HG02938 (cell line): ENCODE measurements around the gene LMAN2.
"Not testable (repeated sequence)": the region's sequence is repeated elsewhere in the genome, so short reads cannot be mapped to it uniquely, and the experiment has no call there.

Source experiments
- ATAC-seq: cut with Tn5 transposase; IDR thresholded peaks from one replicate; pipeline ENCODE4 v1.9.1; 2021; ENCODE audit warnings: mild to moderate bottlenecking, moderate library complexity; ENCODE audit not compliant: unreplicated experiment

LMAN2 gene

DNA sequence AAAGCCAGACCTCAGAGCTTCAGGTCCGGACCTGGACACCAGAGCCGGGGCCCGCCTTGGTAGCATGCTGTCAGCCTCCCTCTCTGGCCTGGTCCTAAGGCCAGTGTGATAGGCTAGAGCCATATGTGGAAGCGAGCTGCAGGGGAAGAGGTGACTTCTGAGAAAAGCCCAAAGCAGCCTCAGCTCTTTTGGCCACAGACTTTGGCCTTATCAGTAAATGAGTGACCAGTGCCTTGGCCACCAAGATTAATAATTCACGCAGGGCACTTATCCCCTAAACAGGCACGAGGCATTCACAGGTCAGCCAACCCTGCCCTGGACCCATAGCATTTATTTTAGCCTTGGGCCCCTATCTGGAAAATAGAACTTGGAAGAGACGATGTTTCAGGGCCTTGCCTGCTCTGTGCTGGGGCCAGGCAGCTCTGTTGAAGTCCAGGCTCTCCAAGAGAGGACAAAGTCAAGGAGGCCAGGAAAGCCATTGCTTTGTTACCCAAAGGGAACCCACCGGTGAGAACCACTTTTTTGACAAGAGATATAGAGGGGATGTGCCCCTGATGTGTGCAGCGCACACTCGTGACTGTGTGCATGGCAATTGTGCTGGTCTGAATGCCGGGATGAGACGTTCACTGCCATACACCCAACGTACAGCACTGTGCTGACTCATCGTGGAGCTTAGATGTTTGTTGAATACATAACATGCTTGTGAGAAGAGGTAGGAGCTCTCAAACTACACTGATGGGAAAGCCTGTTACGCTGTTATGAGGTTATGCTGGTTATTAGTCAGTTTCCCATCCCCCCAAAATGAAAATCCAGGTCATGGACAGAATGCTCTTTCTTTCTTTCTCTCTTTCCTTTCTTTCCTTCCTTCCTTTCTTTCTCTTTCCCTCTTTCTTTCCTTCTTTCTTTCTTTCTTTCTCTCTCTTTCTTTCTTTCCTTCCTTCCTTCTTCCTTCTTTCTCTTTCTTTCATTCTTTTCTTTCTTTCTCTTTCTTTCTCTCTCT lies 27.7 kb upstream of the LMAN2 start:
- peak; percentile 48 for ATAC-seq

GRCh38 chr5:177377851-177378776 lies 26.6 kb upstream of the LMAN2 start:
- no peak for ATAC-seq

GRCh38 chr5:177376107-177376506 lies 24.6 kb upstream of the LMAN2 start:
- no peak for ATAC-seq

GRCh38 chr5:177375516-177375915 lies 24.0 kb upstream of the LMAN2 start:
- not testable (repeated sequence) for ATAC-seq

- ATAC-seq, result no peak
Measured at GRCh38 chr5:177374211-177374610, 22.7 kb upstream of the LMAN2 start.

DNA sequence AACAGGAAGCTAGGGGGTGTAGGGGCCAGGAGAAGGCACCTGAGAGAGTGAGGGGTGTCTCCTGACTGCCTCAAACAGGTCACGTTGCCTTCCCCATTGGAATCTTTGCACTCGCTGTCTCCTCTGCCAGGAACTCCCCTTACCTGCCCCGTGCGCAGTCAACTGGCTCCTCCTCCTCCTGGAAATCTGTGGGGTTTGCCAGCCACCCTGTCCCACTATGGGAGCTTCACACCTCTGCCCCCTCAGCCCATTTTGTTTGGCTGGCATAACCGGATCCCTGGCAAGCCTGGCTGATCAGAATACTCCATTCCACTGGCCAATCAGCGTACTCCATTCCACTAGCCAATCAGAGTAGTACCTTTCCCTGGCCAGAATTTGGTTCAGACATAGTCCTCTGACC lies 22.3 kb upstream of the LMAN2 start:
- no peak for ATAC-seq

DNA sequence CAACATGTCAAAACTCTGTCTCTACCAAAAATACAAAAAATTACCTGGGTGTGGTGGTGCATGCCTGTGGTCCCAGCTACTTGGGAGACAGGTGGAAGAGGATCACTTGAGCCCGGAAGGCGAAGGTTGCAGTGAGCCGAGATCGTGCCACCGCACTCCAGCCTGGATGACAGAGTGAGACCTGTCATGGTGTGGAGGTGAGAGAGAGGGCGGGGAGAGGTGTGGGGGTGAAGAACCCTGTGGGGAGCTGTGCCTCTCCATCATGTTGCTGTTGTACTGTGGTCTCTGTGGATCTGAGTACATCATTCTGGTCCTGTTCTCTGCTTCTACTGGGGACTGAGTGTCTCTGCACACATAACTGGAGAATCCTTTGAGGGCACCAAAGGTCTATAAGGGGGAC lies 21.4 kb upstream of the LMAN2 start:
- no peak for ATAC-seq

DNA sequence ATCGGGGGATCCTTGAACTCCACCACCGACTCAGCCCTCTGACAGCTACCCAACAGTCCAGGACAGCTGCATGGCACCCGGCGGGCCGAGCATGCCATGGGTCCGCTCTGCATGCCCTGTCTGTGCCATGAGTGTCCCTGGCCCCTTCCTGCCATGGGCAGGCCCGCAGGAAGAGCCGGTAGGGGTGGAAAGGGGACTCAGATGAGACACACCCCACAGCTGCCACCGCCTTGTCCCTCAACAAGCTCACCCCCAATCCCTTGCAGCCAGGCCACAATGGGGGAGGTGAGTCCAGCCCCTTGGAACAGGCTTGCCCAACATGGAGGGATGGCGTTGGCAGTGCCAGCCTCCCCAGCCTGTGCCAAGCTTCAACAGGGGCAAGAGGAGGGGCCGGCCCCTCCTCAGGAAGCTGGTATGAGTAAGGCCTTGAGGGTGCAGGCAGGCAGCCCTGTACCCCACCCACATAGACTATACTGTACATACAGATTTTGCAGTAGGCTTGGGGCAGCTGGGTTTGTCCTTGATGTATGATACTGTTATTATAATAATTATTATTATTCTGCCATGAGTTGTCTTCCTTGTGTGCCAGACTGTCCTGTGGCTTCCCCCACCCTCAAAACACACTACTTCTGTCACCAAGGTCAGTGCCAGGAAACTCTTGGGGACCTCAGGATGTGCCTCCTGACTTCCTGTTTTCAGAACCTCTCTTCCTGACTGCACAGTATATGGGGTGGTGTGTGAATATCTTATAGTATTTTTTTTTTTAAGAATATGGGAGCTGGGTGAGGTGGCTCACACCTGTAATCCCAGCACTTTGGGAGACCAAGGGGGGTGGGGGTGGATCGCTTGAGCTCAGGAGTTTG lies 20.8 kb upstream of the LMAN2 start:
- no peak for ATAC-seq

DNA sequence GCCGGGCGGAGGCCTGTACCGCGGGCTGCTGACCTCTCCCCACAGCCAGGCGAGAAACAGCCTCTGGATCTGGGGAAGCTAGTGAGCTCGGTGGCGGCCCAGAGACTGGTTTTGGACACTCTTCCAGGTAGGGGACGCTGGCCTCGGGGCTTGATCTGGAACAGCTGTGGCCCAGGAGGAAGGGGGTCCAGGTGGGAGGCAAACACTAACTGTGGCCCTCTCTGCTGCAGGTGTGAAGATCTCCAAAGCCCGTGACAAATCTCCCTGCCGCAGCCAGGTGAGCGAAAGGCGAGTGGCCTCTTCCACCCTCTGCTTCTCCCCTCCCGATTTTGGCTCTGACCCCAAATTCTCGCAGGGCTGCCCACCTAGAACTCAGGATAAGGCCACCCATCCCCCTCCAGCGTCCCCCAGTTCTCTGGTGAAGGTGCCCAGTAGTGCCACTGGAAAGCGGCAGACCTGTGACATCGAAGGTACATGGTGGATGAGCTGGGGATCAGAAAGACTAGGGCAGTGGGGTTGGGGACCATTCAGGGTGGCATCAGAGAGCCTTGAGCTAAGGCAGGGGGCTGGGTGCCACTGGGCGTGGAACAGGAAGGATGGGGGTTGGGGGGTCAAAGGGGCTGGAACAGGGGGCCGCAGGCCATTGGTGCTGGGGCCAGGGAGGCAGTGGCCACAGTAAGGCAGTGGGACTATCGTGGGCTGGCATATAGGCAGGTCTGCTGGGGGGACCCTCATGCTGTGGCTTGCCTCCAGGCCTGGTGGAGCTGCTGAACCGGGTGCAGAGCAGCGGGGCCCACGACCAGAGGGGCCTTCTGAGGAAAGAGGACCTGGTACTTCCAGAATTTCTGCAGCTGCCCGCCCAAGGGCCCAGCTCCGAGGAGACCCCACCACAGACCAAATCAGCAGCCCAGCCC lies 19.9 kb upstream of the LMAN2 start:
- ATAC-seq, result no peak

- no peak for ATAC-seq
Measured at GRCh38 chr5:177370488-177371119, 19.1 kb upstream of the LMAN2 start.

GRCh38 chr5:177369645-177370440 lies 18.4 kb upstream of the LMAN2 start:
- ATAC-seq, result no peak

DNA sequence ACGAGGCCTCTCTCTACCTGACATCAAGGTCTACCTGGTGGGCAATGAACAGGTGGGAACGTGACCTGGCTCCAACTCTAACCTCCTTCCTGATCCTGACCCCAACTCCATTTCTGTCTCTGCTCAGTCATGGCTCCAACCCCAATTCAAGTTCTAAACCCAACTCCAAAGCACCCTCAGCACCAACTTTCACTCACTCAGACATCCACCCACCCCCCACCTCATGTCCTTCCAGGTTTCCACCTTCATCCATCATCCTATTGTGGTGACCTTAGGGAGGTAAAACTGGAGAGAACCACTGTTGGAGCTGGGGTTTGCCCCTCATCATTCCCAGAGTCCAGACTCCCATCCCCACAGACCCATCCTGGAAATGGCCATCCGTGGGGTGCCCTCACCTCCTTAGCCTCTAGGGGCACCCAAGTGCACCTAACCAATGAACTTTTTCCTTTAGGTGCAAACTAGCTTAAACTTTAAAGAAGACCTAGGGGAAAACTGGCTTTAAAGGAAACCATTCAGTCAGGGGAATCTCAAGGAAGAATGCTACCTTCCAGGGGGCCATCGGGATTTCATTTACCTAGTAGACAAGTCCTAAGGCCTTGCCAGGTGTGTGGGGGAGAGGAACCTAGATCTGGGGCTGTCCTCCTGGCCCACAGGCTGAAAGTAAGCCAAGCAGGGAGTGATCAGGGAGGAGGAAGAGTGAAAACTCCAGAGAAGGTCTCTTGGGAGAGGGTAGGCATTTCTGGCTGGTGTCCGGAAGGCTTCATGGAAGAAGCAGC lies 17.6 kb upstream of the LMAN2 start:
- ATAC-seq, result no peak

DNA sequence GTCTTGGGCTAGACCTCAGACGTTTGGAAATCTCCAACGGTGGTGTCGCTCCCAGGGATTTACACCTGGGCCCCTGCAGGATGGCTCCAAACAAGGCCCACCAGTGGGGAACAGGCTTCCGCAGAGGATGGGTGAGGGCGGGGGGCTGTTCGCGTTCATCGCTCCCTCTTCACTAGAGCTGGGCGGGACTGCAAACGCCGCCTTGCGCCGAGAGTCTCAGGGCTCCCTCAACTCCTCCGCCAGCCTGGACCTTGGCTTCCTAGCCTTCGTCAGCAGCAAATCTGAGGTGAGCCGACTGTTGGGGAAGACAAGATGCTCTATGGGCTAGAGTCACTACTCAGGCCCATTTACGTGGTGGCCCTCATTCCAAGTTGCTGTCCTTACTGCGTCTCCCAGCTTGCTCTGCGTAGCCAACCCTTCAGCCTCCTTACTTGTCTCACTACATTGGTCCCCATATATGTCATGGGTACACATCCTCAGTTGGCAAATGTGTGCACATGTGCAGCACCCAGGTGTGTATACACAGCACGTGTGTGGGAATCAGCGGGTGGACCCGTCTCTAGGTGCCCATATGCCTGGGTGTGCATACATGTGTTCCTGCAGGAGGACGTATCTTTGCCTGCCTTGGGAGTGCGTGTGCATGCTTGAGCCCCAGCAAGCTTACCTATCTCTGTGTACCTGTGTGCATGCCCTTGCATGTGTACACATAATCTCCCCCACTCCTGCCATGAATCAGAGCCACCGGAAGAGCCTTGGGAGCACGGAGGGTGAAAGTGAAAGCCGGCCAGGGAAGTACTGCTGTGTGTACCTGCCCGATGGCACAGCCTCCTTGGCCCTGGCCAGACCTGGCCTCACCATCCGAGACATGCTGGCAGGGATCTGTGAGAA lies 16.8 kb upstream of the LMAN2 start:
- no peak for ATAC-seq

DNA sequence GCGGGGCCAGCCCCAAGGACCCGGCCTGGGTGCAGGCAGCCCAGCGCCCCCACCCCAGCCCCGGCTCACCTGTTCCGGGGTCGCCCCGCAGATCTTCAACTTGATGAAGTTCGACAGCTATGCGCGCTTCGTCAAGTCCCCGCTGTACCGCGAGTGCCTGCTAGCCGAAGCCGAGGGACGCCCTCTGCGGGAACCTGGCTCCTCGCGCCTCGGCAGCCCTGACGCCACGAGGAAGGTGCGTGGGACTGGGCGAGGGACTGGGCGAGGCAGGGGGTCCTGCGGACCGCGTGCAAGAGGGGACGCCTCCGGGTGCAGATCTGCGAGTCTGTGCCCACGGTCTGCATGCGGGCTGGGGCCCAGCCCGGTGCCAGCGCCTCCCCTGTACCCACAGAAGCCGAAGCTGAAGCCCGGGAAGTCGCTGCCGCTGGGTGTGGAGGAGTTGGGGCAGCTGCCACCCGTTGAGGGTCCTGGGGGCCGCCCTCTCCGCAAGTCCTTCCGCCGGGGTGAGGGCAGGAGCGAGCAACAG lies 15.9 kb upstream of the LMAN2 start:
- no peak for ATAC-seq

GRCh38 chr5:177366528-177367322 lies 15.3 kb upstream of the LMAN2 start:
- ATAC-seq, result no peak
